ENCODE data around the gene CTIF.

- TF ChIP-seq EZH2phosphoT487 (IDR thresholded peaks at IDR 0.05; ENCODE audit: borderline replicate concordance, low read length) (no peak), EZH2 (IDR thresholded peaks at IDR 0.05; ENCODE audit: low read length, unreplicated experiment) (no peak), CTCF (conservative IDR thresholded peaks at IDR 0.05; ENCODE audit: low read depth, low read length) (no peak)
Measured at GRCh38 chr18:48580066-48580465, 41.2 kb downstream of the CTIF start.
